ENCODE measurements around the gene CEACAM20. TPM values are rescaled to one million over a fixed set of nuclear protein-coding genes. Genes with fewer than 3 reads are reported as not detected.

CEACAM20 gene
- total and polyA plus RNA-seq, 10 of the 15 experiments (the other 5 are each of a cell fraction or from before 2014, with no cell fraction given) = not detected

GRCh38 chr19:44573183-44573582 is 43.7 kb upstream of the CEACAM20 start (continued):
- TF ChIP-seq CEBPZ (IDR thresholded peaks at IDR 0.05; ENCODE audit: low read depth, low read length) (no peak), CHD1 (IDR thresholded peaks at IDR 0.05; ENCODE audit: low read depth, low read length) (no peak)

- WGBS (ENCODE audit: insufficient coverage, insufficient replicate concordance, low lambda C conversion rate, missing lambda C conversion rate) = 10% methylated on average over 4 of the region's 4 CpGs
- in situ Hi-C loops (cut with MboI) = loop anchor here (5.0 kb wide), 1 partner anchor 85 kb away; no protein-coding TSS in a partner anchor
- H3K9me3 ChIP-seq (replicated peaks; ENCODE audit: control insufficient read depth, insufficient read depth, low read length) = no peaks in the 10 kb centered on the region
- H3K4me3 ChIP-seq = no peak overlapping the region
- no peaks in the 10 kb centered on the region for H3K79me2 ChIP-seq (ENCODE audit: control insufficient read depth, insufficient read depth, low read length)
- CTCF ChIA-PET = interaction anchor here (2.4 kb wide), 1 partner anchor 84 kb away, joined by 32 read pairs; no protein-coding TSS in a partner anchor
- SMC1A ChIA-PET (ENCODE audit: uncharacterized antibody, unreplicated experiment) = no interaction called here
- TF ChIP-seq TCF3 (IDR thresholded peaks at IDR 0.05; ENCODE audit: borderline replicate concordance, insufficient read depth, low read depth, low read length) (no peak), MYC (IDR thresholded peaks at IDR 0.05; ENCODE audit: insufficient read depth, insufficient read length, insufficient replicate concordance, low read length, severe bottlenecking) (no peak)
- TF ChIP-seq, protein P1, sequence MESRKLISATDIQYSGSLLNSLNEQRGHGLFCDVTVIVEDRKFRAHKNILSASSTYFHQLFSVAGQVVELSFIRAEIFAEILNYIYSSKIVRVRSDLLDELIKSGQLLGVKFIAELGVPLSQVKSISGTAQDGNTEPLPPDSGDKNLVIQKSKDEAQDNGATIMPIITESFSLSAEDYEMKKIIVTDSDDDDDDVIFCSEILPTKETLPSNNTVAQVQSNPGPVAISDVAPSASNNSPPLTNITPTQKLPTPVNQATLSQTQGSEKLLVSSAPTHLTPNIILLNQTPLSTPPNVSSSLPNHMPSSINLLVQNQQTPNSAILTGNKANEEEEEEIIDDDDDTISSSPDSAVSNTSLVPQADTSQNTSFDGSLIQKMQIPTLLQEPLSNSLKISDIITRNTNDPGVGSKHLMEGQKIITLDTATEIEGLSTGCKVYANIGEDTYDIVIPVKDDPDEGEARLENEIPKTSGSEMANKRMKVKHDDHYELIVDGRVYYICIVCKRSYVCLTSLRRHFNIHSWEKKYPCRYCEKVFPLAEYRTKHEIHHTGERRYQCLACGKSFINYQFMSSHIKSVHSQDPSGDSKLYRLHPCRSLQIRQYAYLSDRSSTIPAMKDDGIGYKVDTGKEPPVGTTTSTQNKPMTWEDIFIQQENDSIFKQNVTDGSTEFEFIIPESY (IDR thresholded peaks at IDR 0.05) = no peak
- BruUV-seq (replicated peaks) = no TSS peak
- no peak overlapping the region for H3K27ac ChIP-seq (ENCODE audit: control insufficient read depth, insufficient read depth)
- H3K27me3 ChIP-seq (replicated peaks in 1 of 2; ENCODE audit: control insufficient read depth in 2 of 2, insufficient read depth in 2 of 2, low read length in 1 of 2) = no peaks in the 10 kb centered on the region; a peak in 1 of 4 replicates
- RAD21 ChIA-PET (ENCODE audit: unreplicated experiment) = no interaction called here
- H2AFZ ChIP-seq (ENCODE audit: control insufficient read depth, low read depth, low read length) = no peak overlapping the region
- no peak for DNase-seq (ENCODE audit: low read depth, low spot score)
- POLR2A ChIA-PET = no interaction called here
- no peaks in the 10 kb centered on the region for H3K36me3 ChIP-seq (ENCODE audit: control insufficient read depth in 2 of 2, insufficient read depth in 2 of 2, low read length in 1 of 2)
- H3K4me2 ChIP-seq (ENCODE audit: control insufficient read depth, insufficient read depth) = no peak overlapping the region
- H4K20me1 ChIP-seq (ENCODE audit: control insufficient read depth, insufficient read depth) = no peaks in the 10 kb centered on the region
- H3K4me1 ChIP-seq (ENCODE audit: control insufficient read depth, insufficient read depth, low read length) = no peaks in the 10 kb centered on the region
- FAIRE-seq = no peak
- ATAC-seq = no peak
- H3K9ac ChIP-seq (ENCODE audit: control insufficient read depth, insufficient read depth, low read length) = no peak overlapping the region
- intact Hi-C loops (cut with micrococcal nuclease; ENCODE audit: unreplicated experiment) = loop anchor here (5.0 kb wide), 1 partner anchor 85 kb away; no protein-coding TSS in a partner anchor
Measured at GRCh38 chr19:44572581-44572900, 43.1 kb upstream of the CEACAM20 start.

All from GM12878 (cell line).